Measurements from ENCODE around the gene NTRK1. TPM values are rescaled to one million over a fixed set of nuclear protein-coding genes. Genes with fewer than 3 reads are reported as not detected.
A peak's percentile ranks its signal among the peaks of the same experiment; 100 is the strongest.

NTRK1 gene
- total RNA-seq, 1 donor from 2014 or later = 6.6 TPM

DNA sequence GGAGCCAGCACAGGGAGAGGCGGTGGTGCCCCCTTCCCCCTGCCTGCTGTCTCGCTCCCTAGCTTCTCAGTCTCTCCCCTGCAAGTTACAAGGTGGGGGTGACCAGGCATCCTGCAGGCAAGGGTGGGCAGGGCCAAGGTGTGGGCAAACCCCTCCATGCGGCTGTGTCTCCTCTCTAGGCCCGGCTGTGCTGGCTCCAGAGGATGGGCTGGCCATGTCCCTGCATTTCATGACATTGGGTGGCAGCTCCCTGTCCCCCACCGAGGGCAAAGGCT lies 14.6 kb downstream of the NTRK1 start:
- no peak for DNase-seq (ENCODE audit: extremely low spot score, unreplicated experiment)
- no peak overlapping the region for H3K4me3 Mint-ChIP-seq
- no peaks in the 10 kb centered on the region for H3K36me3 Mint-ChIP-seq
- peak overlapping the region; percentile 3 for H3K27ac Mint-ChIP-seq
- no peak for TF ChIP-seq CTCF (conservative IDR thresholded peaks at IDR 0.05)
- H3K9me3 Mint-ChIP-seq = no peaks in the 10 kb centered on the region
- peaks cover 23% of the 10 kb centered on the region for H3K4me1 Mint-ChIP-seq (ENCODE audit: unreplicated experiment)
- H3K27me3 Mint-ChIP-seq = peaks cover 60% of the 10 kb centered on the region

DNA sequence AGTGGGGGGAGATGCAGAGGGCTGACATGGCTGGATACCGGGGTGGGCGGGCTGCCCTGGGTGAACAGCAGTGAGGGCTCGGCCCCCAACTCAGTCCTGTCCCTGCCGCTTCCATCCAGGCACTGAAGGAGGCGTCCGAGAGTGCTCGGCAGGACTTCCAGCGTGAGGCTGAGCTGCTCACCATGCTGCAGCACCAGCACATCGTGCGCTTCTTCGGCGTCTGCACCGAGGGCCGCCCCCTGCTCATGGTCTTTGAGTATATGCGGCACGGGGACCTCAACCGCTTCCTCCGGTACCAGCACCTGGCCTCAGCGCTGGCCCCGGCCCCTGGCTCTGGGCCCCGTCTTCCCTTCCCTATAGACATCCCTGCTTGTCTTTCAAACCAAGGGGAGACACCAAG lies 15.6 kb downstream of the NTRK1 start:
- peaks cover 61% of the 10 kb centered on the region for H3K27me3 Mint-ChIP-seq
- no peak for DNase-seq (ENCODE audit: extremely low spot score, unreplicated experiment)

GRCh38 chr1:156877433-156878170 lies 16.9 kb downstream of the NTRK1 start:
- peaks cover 65% of the 10 kb centered on the region for H3K27me3 Mint-ChIP-seq
- H3K27ac Mint-ChIP-seq = no peak overlapping the region
- H3K36me3 Mint-ChIP-seq = no peaks in the 10 kb centered on the region
- no peak overlapping the region for H3K4me3 Mint-ChIP-seq
- no peaks in the 10 kb centered on the region for H3K9me3 Mint-ChIP-seq
- peaks cover 14% of the 10 kb centered on the region for H3K4me1 Mint-ChIP-seq (ENCODE audit: unreplicated experiment)
- no peak for DNase-seq (ENCODE audit: extremely low spot score, unreplicated experiment)
- no peak for TF ChIP-seq CTCF (conservative IDR thresholded peaks at IDR 0.05)

More for the DNA sequence above, 15.6 kb downstream of the NTRK1 start:
- Mint-ChIP-seq H3K4me3 (no peak overlapping the region), H3K36me3 (no peaks in the 10 kb centered on the region), H3K9me3 (no peaks in the 10 kb centered on the region), H3K27ac (no peak overlapping the region), H3K4me1 (ENCODE audit: unreplicated experiment) (peaks cover 14% of the 10 kb centered on the region)
- TF ChIP-seq CTCF (conservative IDR thresholded peaks at IDR 0.05) = peak; percentile 38

DNA sequence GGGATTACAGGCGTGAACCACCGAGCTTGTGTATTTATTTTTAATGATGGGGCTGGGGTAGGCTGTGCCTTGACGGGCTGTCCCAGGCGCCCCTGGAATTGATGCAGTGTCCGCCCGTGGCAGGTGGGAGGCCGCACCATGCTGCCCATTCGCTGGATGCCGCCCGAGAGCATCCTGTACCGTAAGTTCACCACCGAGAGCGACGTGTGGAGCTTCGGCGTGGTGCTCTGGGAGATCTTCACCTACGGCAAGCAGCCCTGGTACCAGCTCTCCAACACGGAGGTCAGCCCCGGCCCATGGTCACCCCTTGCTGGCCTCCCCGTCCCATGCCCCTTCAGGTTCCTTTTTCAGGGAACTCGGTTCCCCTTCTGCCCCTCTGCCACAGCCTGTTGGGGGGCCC lies 19.2 kb downstream of the NTRK1 start:
- no peak overlapping the region for H3K27ac Mint-ChIP-seq
- TF ChIP-seq CTCF (conservative IDR thresholded peaks at IDR 0.05) = no peak
- no peaks in the 10 kb centered on the region for H3K36me3 Mint-ChIP-seq
- no peaks in the 10 kb centered on the region for H3K9me3 Mint-ChIP-seq
- no peak overlapping the region for H3K4me3 Mint-ChIP-seq
- peaks cover 75% of the 10 kb centered on the region for H3K27me3 Mint-ChIP-seq
- peaks cover 18% of the 10 kb centered on the region for H3K4me1 Mint-ChIP-seq (ENCODE audit: unreplicated experiment)
- DNase-seq (ENCODE audit: extremely low spot score, unreplicated experiment) = no peak

- Mint-ChIP-seq H3K27ac (no peak overlapping the region), H3K27me3 (peaks cover 74% of the 10 kb centered on the region), H3K4me3 (no peak overlapping the region), H3K4me1 (ENCODE audit: unreplicated experiment) (peaks cover 20% of the 10 kb centered on the region), H3K9me3 (no peaks in the 10 kb centered on the region), H3K36me3 (no peaks in the 10 kb centered on the region)
- TF ChIP-seq CTCF (conservative IDR thresholded peaks at IDR 0.05) = no peak
- no peak for DNase-seq (ENCODE audit: extremely low spot score, unreplicated experiment)
Observed at GRCh38 chr1:156880473-156880872, 19.8 kb downstream of the NTRK1 start.

DNA sequence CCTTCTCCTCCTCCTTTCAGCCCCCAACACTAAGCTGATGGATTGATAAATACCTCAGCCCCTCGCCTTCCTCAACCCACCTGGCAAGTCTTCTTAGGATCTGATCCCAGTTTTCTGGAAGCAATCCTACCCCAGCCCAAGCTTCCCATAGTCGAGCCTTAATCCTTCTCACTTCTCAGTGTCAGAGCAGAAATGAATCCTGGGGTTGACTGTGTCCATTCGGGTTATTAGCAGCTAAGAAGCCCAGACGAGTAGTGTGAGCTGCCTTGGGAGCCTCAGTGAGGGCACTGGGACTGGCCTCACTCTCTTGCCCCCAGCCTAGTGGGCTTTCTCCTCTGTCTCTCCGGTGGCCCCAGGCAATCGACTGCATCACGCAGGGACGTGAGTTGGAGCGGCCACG lies 20.4 kb downstream of the NTRK1 start:
- no peak for TF ChIP-seq CTCF (conservative IDR thresholded peaks at IDR 0.05)
- Mint-ChIP-seq H3K4me1 (ENCODE audit: unreplicated experiment) (peaks cover 26% of the 10 kb centered on the region), H3K4me3 (no peak overlapping the region), H3K27ac (no peak overlapping the region), H3K27me3 (peaks cover 80% of the 10 kb centered on the region), H3K36me3 (no peaks in the 10 kb centered on the region), H3K9me3 (no peaks in the 10 kb centered on the region)
- no peak for DNase-seq (ENCODE audit: extremely low spot score, unreplicated experiment)

All from type B pancreatic cell (in vitro differentiated cells).